HG03558 (cell line): ENCODE measurements around the gene CAPZA3.
"Not testable (repeated sequence)": the region's sequence is repeated elsewhere in the genome, so short reads cannot be mapped to it uniquely, and the experiment has no call there.

Experiments
- ATAC-seq: cut with Tn5 transposase; IDR thresholded peaks from one replicate; pipeline ENCODE4 v1.9.1; 2021; ENCODE audit warnings: moderate number of reproducible peaks; ENCODE audit not compliant: unreplicated experiment; ENCODE audit errors: extremely low read depth

Gene CAPZA3, protein sequence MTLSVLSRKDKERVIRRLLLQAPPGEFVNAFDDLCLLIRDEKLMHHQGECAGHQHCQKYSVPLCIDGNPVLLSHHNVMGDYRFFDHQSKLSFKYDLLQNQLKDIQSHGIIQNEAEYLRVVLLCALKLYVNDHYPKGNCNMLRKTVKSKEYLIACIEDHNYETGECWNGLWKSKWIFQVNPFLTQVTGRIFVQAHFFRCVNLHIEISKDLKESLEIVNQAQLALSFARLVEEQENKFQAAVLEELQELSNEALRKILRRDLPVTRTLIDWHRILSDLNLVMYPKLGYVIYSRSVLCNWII

DNA sequence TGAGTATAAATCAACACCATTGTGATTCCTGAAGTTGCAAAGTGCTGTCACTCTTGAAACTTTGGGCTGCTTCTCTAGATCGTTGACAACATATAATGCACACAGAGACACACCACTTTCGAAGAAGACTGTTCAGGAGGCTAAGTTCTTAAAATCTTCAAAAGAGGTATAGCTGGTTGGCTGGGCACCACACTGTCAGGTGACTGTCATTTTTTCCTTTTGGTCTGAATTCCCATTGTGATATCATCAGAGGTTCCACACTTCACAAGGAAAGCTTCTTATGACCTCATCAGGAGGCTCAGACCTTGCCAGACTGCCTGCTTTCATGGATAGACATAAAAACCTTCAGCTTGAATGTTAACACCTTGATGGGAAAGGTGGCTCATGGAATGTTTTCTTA lies at the start of gene CAPZA3, which contains the start of gene PLCZ1:
CAPZA3 (plus strand) TSS at position 301 of the 400 bp plus-strand sequence. CDS start 150 bp downstream, outside the sequence.
PLCZ1 (minus strand) TSS at position 194 of the 400 bp plus-strand sequence. CDS start 641 bp downstream, outside the sequence.
- ATAC-seq, result no peak

- no peak for ATAC-seq
Measured at GRCh38 chr12:18689771-18690170, 48.1 kb upstream of the CAPZA3 start.

DNA sequence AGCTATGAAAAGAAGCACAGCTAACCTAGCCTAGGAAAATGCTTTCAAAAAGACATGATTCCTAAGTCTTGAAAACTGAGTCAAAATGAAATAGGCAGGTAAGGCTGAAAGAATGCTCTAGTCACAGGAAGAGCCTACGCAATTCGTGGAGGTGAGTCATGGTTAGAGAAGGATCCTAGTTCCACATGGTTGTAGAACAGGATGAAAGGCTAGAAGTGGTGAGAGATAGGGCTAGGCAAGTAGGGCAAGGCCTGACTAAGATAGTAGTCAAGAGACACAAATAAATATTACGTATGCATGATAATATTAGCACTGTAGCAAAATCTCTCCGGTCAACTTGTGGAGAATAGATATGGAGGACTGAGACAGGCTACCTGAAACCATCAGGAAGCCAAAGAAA lies 47.3 kb upstream of the CAPZA3 start:
- no peak for ATAC-seq

- ATAC-seq, result not testable (repeated sequence)
Measured at GRCh38 chr12:18693986-18694385, 43.9 kb upstream of the CAPZA3 start.

GRCh38 chr12:18696971-18697602 lies 40.8 kb upstream of the CAPZA3 start:
- no peak for ATAC-seq

GRCh38 chr12:18700271-18700670 lies 37.6 kb upstream of the CAPZA3 start:
- ATAC-seq, result no peak

GRCh38 chr12:18703321-18703720 lies 34.6 kb upstream of the CAPZA3 start:
- ATAC-seq, result no peak

- no peak for ATAC-seq
Measured at GRCh38 chr12:18703911-18704310, 34.0 kb upstream of the CAPZA3 start.

DNA sequence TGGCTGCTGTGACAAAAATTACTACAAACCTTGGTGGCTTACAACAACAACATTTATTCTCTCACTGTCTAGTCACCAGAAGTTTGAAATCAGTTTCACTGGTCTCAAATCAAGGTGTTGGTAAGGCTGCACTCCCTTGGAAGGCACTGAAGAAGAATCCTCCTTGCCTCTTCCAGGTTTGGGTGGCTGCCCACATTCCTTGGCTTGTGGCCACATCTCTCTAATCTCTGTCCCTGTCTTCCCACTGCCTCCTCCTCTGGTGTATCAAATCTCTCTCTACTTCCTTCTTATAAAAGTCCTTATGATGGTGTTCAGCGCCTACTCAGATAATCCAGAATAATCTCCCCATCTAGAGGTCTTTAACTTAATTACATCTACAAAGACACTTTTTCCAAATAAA lies 31.1 kb upstream of the CAPZA3 start:
- ATAC-seq, result no peak

DNA sequence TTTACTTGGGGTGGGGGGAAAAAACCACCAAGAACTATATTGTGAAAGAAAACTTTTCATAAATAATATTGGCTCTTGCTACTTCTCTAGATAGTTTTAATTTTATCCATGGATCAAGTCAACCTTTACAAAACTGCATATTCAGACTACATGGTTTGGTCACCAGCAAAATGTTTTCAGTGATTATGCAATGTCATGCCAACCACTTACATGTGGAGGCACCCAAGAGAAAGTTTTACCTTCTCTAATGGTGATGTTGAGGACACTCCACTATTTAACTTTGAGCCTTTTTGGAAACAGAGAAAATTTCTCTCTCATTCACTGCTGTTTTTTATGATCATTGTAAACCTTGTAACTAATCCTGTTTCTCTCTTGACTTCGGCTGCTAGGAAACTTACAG lies 21.7 kb upstream of the CAPZA3 start:
- ATAC-seq, result no peak

DNA sequence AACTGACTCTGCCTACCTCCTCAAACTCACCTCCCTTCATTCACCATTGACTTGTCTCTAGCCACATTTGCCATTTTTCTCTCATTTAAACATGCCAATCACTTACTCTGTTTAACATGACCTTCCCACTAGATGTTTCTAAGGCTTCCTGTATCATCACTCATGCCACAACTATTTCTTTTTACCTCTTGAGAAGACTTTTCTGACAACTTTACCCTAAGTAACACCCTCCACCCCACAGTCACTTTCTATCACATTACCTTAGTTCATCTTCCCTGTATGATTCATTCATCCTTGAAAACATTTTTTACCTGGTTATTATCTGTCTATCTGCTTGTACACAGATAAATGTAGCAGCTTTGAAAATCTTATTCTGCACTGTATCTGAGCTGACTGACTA lies 19.5 kb upstream of the CAPZA3 start:
- ATAC-seq, result no peak

DNA sequence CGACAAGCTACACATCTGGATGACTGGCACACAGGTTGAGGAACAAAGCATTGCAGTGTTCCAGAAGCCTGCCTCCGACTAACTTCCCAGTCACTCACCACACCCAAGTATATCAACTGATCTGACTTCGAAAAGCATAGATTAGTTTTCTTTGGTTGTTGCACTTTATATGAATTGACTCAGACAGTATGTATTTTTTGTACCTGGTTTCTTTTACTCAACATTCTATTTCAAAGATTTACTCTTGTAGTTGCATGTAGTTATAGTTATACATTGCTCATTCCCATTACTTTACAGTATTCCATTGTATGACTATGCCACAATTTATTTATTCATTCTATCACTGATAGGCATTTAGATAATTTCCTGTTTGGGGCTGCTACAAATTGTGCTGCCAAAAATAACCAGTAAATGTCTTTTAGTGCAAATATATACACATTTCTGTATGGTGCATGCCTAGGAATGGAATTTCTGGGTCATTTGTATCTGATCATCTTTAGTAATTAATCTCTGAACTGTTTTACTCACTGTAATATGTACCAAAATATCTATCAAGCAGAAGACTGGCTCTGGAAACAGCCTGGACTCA lies 17.9 kb upstream of the CAPZA3 start:
- ATAC-seq, result no peak

- no peak for ATAC-seq
Measured at GRCh38 chr12:18720690-18721089, 17.2 kb upstream of the CAPZA3 start.

- no peak for ATAC-seq
Measured at GRCh38 chr12:18721452-18721851, 16.5 kb upstream of the CAPZA3 start.

- no peak for ATAC-seq
Measured at GRCh38 chr12:18723752-18724151, 14.2 kb upstream of the CAPZA3 start.

DNA sequence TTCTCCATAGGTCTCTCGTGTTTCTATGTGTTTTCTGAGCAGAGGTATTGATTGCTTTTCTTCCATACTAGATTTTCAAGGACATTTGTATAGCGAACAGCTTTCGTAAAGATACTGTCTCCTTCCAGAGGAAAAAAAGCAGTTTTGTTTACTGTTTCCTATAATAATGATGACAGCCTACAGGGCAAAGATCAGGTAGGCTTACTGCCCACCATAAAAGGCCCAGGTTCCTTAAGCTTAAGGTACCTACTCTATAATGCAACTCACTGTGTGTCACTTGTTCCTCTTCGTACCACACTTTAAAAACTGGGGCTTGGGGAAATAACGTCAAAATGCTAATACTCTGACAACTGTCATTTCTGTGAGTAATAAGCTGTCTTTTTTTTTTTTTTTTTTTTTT lies 6.8 kb upstream of the CAPZA3 start:
- no peak for ATAC-seq

DNA sequence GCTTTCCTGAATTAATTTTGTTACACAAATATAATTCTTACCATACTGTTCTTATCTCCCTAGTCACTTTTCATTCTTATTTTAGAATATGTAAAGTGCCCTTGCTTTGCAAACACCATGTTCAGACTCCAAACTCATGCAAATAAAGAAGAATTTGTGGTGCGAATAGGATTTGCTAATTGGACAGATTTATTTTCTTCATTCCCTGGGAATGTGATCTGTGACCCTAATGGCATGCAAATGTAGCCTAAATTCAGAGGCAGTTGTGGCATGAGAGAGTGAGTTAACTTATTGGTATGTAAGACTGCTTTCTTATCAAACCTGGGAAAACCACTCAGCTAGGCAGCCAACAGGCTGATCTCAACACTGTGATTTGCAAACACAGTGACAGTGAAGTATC lies 10.0 kb downstream of the CAPZA3 start:
- no peak for ATAC-seq

DNA sequence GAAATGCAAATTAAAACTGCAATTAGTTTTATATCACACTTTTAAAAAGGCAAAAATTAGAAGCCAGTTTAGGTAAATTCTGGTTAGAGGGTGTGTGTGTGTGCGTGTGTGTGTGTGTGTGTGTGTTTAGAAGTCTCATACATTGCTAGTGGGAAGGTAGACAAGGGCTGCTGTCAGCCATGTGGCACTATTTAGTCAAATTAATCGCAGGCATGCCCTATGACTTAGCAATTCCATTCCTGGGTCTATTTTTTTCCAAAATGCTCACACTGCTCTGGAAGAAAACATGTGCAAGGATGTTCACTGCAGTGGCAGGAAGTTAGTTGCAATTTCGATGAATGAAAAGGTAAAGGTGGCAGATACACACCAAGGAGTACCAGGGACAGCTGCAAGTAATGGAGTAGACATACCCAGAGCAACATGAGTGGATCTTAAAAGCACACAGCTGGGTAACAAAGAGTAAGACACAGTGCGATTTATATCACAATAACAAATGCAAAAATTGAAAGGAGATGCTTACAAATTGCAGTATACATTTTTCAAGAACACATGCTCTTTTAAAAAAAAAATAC lies 11.6 kb downstream of the CAPZA3 start:
- ATAC-seq, result no peak

GRCh38 chr12:18750085-18750484 lies 12.2 kb downstream of the CAPZA3 start:
- ATAC-seq, result no peak

- no peak for ATAC-seq
Measured at GRCh38 chr12:18751866-18752265, 13.9 kb downstream of the CAPZA3 start.

DNA sequence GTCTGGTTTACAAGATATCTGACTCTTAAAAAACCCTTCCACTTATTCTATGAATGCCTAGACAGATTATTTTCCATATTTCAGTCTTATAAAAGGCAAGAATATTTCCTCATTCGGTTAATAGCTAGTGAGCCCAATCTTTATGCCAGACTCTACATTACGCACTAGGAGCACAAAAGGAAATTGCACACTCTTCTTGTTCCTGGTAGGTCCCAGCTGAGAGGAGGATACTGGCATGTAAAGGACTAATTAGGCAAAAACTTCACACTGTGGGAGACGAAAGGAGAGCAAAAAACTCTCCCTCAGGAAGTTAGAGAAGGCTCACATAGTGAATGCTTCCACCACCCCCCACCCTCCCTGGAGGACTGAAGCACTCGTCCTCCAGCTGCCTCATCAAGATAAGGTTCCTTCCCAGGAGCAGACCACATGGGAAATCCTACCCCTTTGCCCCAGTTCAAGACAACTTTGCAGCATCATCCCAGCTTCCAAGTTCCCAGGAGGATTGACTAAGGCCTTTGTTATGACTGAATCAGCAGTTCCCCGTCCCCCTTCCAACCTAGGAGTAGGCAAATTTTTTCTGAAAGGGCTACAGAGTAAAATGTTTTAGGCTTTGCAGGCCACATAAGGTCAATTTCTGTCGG lies 14.5 kb downstream of the CAPZA3 start:
- no peak for ATAC-seq
